Breast epithelium (tissue), 3 donors: ENCODE data around the gene SF3B4.

Experiments
- POLR2A ChIP-seq: fragments of 450-650 bp; IDR thresholded peaks from one replicate; pipeline ENCODE4 v1.6.1; 2016; ENCODE audit warnings: antibody characterized with exemption, mild to moderate bottlenecking, moderate library complexity
- POLR2AphosphoS5 ChIP-seq, 3 donors: sonication (generic); formaldehyde crosslinking; IDR thresholded peaks; one replicate each; pipeline ENCODE4 v1.6.1; 2017; ENCODE audit warnings: antibody characterized with exemption in 3 of 3
- TF ChIP-seq, protein P1 (sequence below), 3 donors: fragments of 450-650 bp; IDR thresholded peaks; one replicate each; pipeline ENCODE4 v1.5.1; 2016 to 2017; ENCODE audit warnings: antibody characterized with exemption in 3 of 3, mild to moderate bottlenecking in 3 of 3, moderate library complexity in 3 of 3

DNA sequence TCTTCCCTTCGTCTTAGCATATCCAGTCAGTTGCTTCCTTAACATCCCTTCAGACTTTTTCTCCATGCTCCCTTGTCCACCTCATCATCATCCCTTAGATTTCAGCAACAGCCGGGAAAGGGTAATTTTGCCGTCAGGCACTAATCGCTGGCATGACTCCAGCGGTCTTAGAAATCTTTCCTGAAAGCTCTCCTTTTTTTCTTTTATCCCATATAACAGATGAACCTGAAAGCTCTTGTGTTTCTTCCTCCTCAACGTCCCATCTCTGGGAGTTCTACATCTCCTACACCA lies 38.7 kb downstream of the SF3B4 start:
- TF ChIP-seq, protein P1, sequence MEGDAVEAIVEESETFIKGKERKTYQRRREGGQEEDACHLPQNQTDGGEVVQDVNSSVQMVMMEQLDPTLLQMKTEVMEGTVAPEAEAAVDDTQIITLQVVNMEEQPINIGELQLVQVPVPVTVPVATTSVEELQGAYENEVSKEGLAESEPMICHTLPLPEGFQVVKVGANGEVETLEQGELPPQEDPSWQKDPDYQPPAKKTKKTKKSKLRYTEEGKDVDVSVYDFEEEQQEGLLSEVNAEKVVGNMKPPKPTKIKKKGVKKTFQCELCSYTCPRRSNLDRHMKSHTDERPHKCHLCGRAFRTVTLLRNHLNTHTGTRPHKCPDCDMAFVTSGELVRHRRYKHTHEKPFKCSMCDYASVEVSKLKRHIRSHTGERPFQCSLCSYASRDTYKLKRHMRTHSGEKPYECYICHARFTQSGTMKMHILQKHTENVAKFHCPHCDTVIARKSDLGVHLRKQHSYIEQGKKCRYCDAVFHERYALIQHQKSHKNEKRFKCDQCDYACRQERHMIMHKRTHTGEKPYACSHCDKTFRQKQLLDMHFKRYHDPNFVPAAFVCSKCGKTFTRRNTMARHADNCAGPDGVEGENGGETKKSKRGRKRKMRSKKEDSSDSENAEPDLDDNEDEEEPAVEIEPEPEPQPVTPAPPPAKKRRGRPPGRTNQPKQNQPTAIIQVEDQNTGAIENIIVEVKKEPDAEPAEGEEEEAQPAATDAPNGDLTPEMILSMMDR (IDR thresholded peaks at IDR 0.05): no peak
- no peak for TF ChIP-seq POLR2A
- TF ChIP-seq POLR2AphosphoS5 (IDR thresholded peaks at IDR 0.05): no peak
